ENCODE results near the gene ADCY2. TPM values are rescaled to one million over a fixed set of nuclear protein-coding genes. Genes with fewer than 3 reads are reported as not detected.

ADCY2 gene
- total and polyA plus RNA-seq, 2 of the 13 experiments (the other 11 are each of a cell fraction or from before 2014, with no cell fraction given): not detected

DNA sequence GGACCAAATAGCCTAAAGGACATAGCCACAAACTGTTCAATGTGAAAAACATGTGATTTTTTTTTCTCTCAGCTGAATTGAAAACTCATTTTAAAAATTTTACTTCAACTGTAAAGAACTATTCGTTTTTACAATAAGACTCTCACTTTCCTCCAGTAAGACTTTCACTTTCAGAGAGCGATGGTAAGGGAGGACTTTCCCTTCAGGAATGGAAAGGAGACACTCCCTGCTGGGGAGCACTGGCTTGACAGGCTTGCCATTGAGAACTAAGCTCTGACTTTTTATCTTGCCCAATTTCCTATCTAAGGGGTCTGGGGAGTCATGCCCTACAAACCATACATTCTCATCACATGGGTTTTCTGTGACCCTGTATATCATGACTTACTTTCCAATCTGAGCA is 268.3 kb downstream of the ADCY2 start:
- in situ Hi-C loops (cut with HindIII; ENCODE audit: extremely low pct_ligation_motif_present, low pct_unique_long_range_greater_than_20kb): no loop called here

More for the DNA sequence above, 268.3 kb downstream of the ADCY2 start:
- H3K27ac ChIP-seq (ENCODE audit: extremely low read length, insufficient read depth, low read length): no peak overlapping the region
- H3K36me3 ChIP-seq (replicated peaks in 1 of 2; ENCODE audit: control insufficient read depth in 1 of 2, insufficient read depth in 2 of 2, low read length in 2 of 2): no peaks in the 10 kb centered on the region
- no peak for ATAC-seq
- no peak overlapping the region for H3K4me2 ChIP-seq (ENCODE audit: low read depth, low read length)
- ChIA-PET CTCF (ENCODE audit: low intra/inter-chr PET ratio, low total read pairs) (no interaction called here), POLR2A (no interaction called here)
- no peaks in the 10 kb centered on the region for H3K79me2 ChIP-seq (ENCODE audit: insufficient read depth, low read length)
- no peaks in the 10 kb centered on the region for H3K9me3 ChIP-seq (ENCODE audit: low read length)
- no peak overlapping the region for H2AFZ ChIP-seq (ENCODE audit: low read length)
- FAIRE-seq: no peak
- no peak for DNase-seq (ENCODE audit: low spot score)
- WGBS (ENCODE audit: low lambda C conversion rate): 0% methylated on average over 2 of the region's 2 CpGs
- BruUV-seq (replicated peaks): no TSS peak
- H4K20me1 ChIP-seq (ENCODE audit: insufficient read depth, low read length): no peaks in the 10 kb centered on the region
- no peak overlapping the region for H3K9ac ChIP-seq (ENCODE audit: insufficient read depth, low read depth, low read length)
- H3K4me1 ChIP-seq (ENCODE audit: insufficient read depth, low read length): no peaks in the 10 kb centered on the region
- TF ChIP-seq SALL1 (CRISPR knock-in tag; IDR thresholded peaks at IDR 0.05) (no peak), RNF2 (conservative IDR thresholded peaks at IDR 0.05; ENCODE audit: low read depth) (no peak), PHF21A (CRISPR knock-in tag; IDR thresholded peaks at IDR 0.05) (no peak), ZNF567 (CRISPR knock-in tag; IDR thresholded peaks at IDR 0.05; ENCODE audit: borderline replicate concordance) (no peak), DNMT1 (CRISPR knock-in tag; IDR thresholded peaks at IDR 0.05) (no peak), GZF1 (CRISPR knock-in tag; IDR thresholded peaks at IDR 0.05) (no peak), ZMYM4 (CRISPR knock-in tag; IDR thresholded peaks at IDR 0.05) (no peak), ZNF670 (CRISPR knock-in tag; IDR thresholded peaks at IDR 0.05; ENCODE audit: borderline replicate concordance) (no peak), IRX3 (CRISPR knock-in tag; IDR thresholded peaks at IDR 0.05; ENCODE audit: borderline replicate concordance, low read depth) (no peak)
- TF ChIP-seq, protein P1, sequence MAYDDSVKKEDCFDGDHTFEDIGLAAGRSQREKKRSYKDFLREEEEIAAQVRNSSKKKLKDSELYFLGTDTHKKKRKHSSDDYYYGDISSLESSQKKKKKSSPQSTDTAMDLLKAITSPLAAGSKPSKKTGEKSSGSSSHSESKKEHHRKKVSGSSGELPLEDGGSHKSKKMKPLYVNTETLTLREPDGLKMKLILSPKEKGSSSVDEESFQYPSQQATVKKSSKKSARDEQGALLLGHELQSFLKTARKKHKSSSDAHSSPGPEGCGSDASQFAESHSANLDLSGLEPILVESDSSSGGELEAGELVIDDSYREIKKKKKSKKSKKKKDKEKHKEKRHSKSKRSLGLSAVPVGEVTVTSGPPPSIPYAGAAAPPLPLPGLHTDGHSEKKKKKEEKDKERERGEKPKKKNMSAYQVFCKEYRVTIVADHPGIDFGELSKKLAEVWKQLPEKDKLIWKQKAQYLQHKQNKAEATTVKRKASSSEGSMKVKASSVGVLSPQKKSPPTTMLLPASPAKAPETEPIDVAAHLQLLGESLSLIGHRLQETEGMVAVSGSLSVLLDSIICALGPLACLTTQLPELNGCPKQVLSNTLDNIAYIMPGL (CRISPR knock-in tag; IDR thresholded peaks at IDR 0.05; ENCODE audit: borderline replicate concordance in 1 of 2, low read depth in 1 of 2): no peak
- TF ChIP-seq, protein P2, sequence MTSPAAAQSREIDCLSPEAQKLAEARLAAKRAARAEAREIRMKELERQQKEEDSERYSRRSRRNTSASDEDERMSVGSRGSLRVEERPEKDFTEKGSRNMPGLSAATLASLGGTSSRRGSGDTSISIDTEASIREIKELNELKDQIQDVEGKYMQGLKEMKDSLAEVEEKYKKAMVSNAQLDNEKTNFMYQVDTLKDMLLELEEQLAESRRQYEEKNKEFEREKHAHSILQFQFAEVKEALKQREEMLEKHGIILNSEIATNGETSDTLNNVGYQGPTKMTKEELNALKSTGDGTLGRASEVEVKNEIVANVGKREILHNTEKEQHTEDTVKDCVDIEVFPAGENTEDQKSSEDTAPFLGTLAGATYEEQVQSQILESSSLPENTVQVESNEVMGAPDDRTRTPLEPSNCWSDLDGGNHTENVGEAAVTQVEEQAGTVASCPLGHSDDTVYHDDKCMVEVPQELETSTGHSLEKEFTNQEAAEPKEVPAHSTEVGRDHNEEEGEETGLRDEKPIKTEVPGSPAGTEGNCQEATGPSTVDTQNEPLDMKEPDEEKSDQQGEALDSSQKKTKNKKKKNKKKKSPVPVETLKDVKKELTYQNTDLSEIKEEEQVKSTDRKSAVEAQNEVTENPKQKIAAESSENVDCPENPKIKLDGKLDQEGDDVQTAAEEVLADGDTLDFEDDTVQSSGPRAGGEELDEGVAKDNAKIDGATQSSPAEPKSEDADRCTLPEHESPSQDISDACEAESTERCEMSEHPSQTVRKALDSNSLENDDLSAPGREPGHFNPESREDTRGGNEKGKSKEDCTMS (CRISPR knock-in tag; conservative IDR thresholded peaks at IDR 0.05): no peak
- TF ChIP-seq, protein P3, sequence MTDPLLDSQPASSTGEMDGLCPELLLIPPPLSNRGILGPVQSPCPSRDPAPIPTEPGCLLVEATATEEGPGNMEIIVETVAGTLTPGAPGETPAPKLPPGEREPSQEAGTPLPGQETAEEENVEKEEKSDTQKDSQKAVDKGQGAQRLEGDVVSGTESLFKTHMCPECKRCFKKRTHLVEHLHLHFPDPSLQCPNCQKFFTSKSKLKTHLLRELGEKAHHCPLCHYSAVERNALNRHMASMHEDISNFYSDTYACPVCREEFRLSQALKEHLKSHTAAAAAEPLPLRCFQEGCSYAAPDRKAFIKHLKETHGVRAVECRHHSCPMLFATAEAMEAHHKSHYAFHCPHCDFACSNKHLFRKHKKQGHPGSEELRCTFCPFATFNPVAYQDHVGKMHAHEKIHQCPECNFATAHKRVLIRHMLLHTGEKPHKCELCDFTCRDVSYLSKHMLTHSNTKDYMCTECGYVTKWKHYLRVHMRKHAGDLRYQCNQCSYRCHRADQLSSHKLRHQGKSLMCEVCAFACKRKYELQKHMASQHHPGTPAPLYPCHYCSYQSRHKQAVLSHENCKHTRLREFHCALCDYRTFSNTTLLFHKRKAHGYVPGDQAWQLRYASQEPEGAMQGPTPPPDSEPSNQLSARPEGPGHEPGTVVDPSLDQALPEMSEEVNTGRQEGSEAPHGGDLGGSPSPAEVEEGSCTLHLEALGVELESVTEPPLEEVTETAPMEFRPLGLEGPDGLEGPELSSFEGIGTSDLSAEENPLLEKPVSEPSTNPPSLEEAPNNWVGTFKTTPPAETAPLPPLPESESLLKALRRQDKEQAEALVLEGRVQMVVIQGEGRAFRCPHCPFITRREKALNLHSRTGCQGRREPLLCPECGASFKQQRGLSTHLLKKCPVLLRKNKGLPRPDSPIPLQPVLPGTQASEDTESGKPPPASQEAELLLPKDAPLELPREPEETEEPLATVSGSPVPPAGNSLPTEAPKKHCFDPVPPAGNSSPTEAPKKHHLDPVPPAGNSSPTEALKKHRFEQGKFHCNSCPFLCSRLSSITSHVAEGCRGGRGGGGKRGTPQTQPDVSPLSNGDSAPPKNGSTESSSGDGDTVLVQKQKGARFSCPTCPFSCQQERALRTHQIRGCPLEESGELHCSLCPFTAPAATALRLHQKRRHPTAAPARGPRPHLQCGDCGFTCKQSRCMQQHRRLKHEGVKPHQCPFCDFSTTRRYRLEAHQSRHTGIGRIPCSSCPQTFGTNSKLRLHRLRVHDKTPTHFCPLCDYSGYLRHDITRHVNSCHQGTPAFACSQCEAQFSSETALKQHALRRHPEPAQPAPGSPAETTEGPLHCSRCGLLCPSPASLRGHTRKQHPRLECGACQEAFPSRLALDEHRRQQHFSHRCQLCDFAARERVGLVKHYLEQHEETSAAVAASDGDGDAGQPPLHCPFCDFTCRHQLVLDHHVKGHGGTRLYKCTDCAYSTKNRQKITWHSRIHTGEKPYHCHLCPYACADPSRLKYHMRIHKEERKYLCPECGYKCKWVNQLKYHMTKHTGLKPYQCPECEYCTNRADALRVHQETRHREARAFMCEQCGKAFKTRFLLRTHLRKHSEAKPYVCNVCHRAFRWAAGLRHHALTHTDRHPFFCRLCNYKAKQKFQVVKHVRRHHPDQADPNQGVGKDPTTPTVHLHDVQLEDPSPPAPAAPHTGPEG (CRISPR knock-in tag; IDR thresholded peaks at IDR 0.05): no peak
- TF ChIP-seq, protein P4, sequence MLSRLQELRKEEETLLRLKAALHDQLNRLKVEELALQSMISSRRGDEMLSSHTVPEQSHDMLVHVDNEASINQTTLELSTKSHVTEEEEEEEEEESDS (CRISPR knock-in tag; IDR thresholded peaks at IDR 0.05; ENCODE audit: borderline replicate concordance): no peak
- TF ChIP-seq, protein P5, sequence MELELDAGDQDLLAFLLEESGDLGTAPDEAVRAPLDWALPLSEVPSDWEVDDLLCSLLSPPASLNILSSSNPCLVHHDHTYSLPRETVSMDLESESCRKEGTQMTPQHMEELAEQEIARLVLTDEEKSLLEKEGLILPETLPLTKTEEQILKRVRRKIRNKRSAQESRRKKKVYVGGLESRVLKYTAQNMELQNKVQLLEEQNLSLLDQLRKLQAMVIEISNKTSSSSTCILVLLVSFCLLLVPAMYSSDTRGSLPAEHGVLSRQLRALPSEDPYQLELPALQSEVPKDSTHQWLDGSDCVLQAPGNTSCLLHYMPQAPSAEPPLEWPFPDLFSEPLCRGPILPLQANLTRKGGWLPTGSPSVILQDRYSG (CRISPR knock-in tag; IDR thresholded peaks at IDR 0.05): no peak
- H3K4me3 ChIP-seq (replicated peaks in 1 of 3; ENCODE audit: insufficient read depth in 1 of 3, low read depth in 2 of 3, low read length in 3 of 3): no peak overlapping the region
- H3K27me3 ChIP-seq (ENCODE audit: control insufficient read depth in 1 of 2, insufficient read depth in 2 of 2, low read length in 2 of 2): peaks cover 0 to 3% of the 10 kb centered on the region in 2 experiments; a peak in 1 of 5 replicates
- intact Hi-C loops (cut with micrococcal nuclease; ENCODE audit: unreplicated experiment): no loop called here
